DMS79 (cell line): ENCODE data around the gene C20orf141.
"Not testable (repeated sequence)": the region's sequence is repeated elsewhere in the genome, so short reads cannot be mapped to it uniquely, and the experiment has no call there.

Experiments used
- DNase-seq: peaks from one replicate; lab custom pipeline; 2025; lab: John Stamatoyannopoulos, UW

C20orf141 gene

DNA sequence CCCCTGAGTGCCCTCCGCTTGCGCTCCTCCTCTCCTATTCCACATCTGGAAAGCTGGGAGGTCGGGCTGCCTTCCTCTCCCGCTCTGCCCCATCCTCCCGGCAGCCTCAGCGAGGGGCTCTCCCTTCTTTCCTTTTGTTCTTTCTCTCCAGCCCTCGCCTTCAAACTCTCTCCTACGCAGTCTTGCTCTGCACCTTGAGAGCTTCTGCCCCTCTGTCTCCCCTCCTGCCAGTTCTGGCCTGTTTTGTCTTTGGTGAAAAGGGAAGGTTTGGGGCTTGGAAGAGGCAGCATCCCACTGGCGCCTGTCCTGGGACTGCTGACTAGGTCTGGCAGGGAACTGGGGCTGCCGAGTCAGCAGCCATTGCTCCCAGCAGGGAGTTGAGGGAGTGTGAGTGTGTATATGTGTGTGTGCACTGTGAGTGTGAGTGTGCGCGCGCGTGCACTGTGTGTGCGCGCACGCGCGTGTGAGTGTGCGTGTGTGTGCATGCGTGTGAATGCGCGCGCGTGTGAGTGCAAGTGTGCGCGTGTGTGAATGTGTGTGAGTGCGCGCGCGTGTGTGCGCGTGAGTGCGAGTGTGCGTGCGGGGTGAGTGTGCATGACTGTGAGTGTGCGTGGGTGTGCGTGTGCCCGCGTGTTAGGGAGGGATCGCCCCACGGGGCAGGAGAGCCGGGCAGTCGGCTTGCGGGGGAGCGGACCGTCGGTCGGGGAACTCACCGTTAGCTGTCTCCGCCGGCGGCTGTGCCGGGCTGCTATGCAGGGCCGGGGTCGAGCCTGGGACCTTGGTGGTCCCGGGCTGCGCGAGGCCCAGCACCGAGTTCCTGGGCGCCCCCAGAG is 14.9 kb upstream of the C20orf141 start:
- peak; percentile 15 for DNase-seq

- peak; percentile 53 for DNase-seq
Observed at GRCh38 chr20:2800521-2801285, 14.1 kb upstream of the C20orf141 start, which contains the start of gene CPXM1. CPXM1 (minus strand) TSS chr20:2800627; CDS start chr20:2800572, 55 bp downstream.

DNA sequence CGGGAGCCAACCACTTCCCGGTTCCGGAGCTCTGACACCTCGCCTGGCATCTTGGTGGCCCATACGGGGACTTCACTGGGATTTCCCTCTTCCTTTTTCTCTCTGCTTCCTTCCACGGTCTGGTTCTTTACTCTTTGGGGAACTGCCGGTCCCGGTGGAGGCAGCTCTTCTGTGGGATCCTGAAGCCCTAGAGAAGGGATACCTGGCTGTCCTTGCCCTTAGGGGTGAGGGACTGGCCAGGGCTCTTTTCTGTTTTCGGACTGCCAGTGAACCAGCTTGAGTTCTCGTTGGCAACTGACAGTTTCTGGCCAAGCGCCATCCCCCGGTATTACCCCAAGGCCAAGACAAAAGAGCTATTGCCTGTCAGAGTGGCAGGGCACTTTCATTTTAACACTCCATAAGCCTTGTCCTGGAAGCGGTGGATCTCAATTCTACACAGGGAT is 13.5 kb upstream of the C20orf141 start:
- no peak for DNase-seq

- DNase-seq, result no peak
Observed at GRCh38 chr20:2804041-2804828, 10.6 kb upstream of the C20orf141 start.

GRCh38 chr20:2804852-2805688 is 9.7 kb upstream of the C20orf141 start:
- DNase-seq, result no peak

DNA sequence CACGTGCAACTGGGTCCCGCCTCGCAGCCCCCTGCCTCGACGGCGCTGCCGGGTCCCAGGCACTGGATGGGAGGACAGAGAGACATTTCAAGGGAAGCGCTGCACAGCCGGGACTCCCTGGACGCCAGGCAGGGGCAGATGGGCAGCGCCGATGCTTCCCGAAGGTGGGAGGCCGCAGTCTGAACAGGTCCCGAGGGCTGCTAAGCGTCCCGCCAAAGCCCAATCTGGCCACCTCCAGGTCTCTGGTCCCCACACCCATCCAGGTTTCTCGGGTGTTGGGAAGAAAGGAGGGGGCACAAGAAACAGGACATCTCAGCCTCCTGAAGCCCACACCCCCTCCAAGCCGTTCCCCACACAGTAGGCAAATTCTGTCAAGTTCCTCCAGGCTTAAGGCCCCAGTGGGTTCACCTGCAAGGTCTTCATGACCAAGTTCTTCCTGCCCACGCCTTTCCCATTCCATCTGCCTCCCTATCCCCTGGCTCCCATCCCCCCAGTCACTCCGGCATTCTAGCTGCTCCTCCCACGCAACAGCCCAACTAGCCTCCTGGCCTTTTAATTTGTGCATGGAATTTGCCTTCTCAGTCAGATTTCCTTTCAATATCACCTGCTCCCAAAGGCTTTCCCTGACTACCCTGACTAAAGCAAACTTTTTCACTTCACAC is 9.0 kb upstream of the C20orf141 start:
- DNase-seq, result no peak

DNA sequence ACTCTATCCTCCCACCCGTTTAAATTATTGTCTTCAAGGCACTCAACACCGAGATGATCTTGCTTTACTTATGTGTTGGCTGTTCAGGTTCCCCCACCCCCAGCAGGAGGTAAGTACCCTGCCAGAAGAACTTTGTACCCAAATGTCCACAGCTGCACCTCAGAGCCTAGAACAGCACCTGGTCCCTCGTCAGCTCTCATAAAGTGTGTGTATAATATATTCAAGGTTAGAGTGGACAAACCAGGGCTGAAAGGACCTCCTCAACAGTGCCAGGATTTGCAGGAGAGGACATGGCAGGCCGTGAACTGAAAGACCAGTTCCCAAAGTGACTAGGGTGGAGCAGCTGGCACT is 8.5 kb upstream of the C20orf141 start:
- DNase-seq, result no peak

DNA sequence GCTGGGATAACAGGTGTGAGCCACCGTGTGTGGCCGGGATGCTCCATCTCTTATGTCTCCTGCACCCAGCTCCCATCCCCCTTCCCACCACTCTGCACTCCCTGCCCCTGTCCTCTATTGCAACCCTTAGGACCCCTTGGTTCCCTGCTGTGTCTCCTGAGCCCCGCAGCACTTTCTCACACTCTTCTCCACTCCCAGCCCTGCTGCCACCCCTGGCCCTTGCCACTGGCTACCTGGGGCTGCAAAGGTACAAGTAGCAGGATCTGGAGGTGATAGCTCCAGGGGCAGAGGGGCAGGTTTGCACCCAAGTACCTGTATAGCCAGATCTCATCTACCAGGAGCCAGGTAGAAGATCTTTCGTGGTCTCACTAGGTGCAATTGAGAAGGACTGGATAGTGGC is 7.8 kb upstream of the C20orf141 start:
- no peak for DNase-seq

GRCh38 chr20:2807929-2808328 is 6.9 kb upstream of the C20orf141 start:
- DNase-seq, result not testable (repeated sequence)

GRCh38 chr20:2809690-2810089 is 5.1 kb upstream of the C20orf141 start:
- no peak for DNase-seq

GRCh38 chr20:2812189-2812588 is 2.6 kb upstream of the C20orf141 start:
- no peak for DNase-seq

DNA sequence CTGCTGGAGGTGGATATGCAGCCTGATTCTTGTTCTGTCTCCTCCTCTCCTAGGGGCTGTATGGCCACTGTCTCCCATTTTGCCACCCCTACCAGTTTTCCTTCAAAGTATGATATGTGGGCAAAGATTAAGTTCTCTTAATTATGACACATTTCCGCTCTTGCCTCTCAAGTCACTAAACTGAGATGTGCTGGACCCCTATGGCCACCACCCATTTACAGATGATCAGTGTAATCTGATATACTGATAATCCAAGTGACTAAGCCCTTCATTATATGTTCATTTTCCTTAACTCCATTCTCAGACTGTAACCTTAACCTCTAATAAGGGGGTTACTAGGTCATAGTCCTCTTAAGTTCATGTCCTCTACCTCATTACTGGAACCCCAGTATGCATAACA is 711 bp upstream of the C20orf141 start:
- DNase-seq, result no peak

DNA sequence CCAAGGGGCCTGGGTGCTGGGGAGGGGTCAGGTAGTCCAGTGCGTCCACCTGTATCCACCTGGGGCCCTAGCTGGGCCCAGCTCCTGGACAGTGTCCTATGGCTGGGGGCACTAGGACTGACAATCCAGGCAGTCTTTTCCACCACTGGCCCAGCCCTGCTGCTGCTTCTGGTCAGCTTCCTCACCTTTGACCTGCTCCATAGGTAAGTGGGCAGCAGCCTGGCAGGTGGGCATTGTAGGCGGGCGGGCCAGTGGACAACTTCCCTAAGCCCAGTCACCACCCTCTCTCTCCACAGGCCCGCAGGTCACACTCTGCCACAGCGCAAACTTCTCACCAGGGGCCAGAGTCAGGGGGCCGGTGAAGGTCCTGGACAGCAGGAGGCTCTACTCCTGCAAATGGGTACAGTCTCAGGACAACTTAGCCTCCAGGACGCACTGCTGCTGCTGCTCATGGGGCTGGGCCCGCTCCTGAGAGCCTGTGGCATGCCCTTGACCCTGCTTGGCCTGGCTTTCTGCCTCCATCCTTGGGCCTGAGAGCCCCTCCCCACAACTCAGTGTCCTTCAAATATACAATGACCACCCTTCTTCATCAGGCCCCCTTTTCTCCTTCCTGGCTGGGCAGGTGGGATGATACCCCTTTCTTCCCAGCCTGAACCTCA is 584 bp downstream of the C20orf141 start:
- DNase-seq, result no peak

DNA sequence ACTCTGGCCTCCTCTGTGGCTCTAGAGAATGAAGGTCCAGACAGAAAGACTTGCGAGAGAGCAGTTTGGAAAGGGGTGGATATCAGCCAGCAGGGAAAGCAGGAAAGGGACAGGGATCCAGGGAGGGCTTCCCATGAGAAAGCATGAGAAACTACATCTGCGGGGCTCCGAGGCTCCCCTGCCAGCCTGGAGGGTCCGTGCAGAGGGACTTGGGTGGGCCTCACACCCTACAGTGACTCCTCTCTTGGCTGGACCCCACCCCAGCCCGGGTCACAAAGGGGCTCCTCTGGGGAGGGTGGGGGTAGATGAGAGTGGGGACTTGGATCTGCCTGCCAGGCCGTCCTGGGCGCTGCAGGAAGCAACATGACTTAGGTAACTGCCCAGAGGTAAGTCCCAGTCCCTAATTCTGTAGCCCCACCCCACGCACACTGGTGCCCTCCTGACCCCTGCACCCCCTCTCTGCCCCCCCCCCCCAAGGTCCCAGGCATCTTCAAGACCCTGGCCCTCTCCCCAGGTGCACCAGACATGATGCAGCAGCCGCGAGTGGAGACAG is 1.3 kb downstream of the C20orf141 start, which contains the start of gene TMEM239:
TSS of gene TMEM239 (plus strand) at position 335 of the 553 bp plus-strand sequence. CDS start at position 526, 191 bp downstream.
- DNase-seq, result no peak

- DNase-seq, result no peak
Observed at GRCh38 chr20:2816583-2817340, 2.0 kb downstream of the C20orf141 start.

DNA sequence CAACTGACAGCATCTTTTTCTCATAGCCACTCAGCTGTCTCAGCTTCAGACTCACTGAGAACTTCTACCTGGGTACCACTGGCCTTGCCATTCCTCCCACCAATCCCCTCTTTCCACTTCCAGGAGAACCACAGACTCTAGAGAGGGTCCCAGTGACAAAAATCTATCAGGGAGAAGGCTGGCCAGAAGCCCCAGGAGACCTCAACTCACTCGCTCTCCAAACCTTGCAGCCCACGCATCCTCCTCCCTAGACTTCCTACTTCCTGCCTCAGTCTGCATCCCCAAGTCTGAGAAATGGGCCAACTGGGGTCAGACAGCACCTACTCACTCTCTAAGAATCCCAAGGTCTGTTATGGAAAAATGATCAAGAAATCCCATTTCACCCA is 2.5 kb downstream of the C20orf141 start:
- DNase-seq, result no peak

DNA sequence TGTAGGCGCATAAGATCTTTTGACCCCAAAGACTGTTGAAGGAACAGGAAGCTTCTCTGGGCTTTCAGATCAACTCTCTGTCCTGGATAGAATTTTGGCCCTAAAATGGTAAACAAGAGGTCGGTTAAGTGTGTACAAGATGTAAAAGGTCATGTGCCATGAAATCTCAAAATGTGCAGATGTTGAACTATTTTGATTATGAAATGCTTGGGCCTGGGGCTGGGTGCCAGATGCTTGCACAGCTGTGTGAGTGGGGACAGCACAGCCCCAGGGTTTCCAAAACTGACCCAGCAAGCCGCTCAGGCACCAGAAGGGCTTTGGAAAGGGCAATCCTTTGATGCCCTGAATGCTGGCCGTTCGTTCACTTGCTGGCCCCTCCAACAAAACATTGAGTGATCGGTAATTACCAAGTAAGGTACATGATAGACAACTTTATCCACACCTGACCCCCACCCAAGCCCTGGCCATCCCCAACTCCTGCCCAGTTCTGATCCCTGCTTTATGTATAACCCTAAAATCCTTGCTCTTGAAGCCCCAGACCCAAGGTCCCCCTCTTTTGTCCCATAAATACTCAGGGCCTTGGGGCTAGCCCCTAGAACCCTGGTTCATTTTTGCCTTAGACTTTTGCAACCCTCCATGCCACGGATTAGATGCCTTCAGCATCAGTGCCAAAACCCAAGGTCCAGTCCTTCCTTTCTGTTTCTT is 3.3 kb downstream of the C20orf141 start:
- no peak for DNase-seq

DNA sequence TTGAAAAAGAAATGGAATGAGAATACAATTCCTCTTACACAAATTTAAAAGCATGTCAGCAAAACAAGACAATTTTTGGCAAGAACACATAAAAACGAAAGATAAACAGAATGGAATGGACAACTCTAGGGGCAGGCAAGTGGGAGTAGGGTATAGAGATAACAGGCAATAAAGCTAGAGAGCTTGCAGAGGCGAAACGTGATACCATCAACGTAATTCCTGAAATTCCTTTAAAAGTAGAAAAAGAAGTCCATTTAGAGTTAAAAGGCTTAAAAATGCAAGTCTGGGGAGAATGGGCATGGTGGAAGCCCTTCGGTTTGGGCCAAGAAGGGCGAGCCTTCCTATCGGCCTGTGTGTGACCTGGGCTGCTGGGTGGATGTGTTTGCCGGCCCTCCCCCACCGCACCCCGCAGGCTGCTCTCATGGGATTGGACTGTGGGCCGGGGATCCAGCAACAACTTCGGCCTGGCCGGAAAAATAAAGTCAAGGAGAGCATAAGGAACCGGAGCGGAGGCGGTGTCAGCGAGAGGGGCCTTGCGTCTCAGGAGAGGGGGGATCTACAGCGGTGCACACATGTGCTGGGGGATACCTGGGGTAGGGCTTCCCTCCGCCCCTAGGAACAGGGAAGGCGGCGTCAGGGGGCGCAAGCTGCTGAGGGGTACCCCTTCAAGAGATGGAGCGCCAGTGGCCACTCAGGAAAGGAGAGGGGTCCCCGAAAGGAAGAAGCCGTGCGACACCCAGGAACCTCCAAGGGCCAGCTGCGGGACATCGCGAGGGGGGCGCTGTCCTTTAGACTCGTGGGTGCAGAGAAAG is 5.5 kb downstream of the C20orf141 start:
- DNase-seq, result no peak
